ENCODE data around the gene ITGA2.

Gene ITGA2

DNA sequence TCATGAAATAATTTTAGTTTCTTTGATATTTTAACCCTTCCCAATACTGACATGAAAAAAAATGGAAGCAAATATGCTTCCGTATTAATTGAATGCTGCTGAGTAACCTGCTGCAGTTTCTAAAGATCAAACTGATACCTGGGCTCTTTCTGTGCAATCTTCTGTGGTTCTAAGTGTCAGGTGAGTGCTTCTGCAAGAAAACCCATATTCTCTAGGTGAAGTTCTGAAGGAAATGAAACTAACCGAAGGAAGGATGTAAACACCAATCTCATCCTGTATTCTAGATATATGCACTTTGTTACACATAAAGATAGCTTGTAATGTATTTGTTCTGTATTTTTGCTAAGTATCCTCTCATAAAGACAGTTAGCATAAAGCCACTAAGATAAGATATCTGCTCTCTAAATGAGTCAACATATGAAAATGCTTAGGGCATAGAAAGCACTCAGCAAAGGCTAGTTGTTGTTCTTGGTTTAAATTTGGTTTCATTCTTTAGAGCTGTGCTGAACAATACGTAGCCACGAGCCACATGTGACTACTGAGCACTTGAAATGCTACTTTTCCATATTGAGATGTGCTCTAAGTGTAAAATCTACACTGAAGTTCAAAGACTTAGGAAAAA, 52.0 kb downstream of the ITGA2 start:
- Mint-ChIP-seq H3K36me3 (ENCODE audit: low read depth) (no peaks in the 10 kb centered on the region), H3K4me1 (ENCODE audit: low read depth) (peaks cover 69% of the 10 kb centered on the region), H3K4me3 (peak overlapping the region; percentile 2), H3K27me3 (peaks cover 5% of the 10 kb centered on the region), H3K9me3 (no peaks in the 10 kb centered on the region), H3K27ac (peak overlapping the region; percentile 19)
- DNase-seq: no peak

GRCh38 chr5:53041740-53042139, 52.6 kb downstream of the ITGA2 start:
- DNase-seq: no peak
- peaks cover 68% of the 10 kb centered on the region for H3K4me1 Mint-ChIP-seq (ENCODE audit: low read depth)
- peaks cover 5% of the 10 kb centered on the region for H3K27me3 Mint-ChIP-seq
- H3K4me3 Mint-ChIP-seq: no peak overlapping the region
- no peaks in the 10 kb centered on the region for H3K9me3 Mint-ChIP-seq
- no peaks in the 10 kb centered on the region for H3K36me3 Mint-ChIP-seq (ENCODE audit: low read depth)
- H3K27ac Mint-ChIP-seq: no peak overlapping the region

DNA sequence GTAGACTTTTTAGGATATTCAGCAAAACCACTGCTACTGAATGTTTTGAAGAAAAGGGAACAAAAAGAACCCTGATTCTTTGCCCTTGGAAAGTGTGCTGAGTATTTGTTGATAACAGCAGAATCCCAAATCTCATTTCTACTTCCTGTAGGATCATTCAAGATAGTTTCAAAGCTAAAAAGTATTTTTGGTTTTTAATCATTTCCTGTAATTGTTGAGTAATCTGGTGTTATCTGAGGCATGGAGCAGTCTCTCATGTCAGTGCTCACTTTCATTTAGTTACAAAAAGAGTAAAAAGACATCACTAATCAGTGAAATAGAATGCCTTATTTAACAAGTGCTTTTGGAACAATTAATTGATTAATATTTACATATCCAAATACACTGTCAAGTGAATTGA, 56.1 kb downstream of the ITGA2 start:
- DNase-seq: no peak
- Mint-ChIP-seq H3K27me3 (peaks cover 3% of the 10 kb centered on the region), H3K4me1 (ENCODE audit: low read depth) (peaks cover 50% of the 10 kb centered on the region), H3K4me3 (no peak overlapping the region), H3K9me3 (no peaks in the 10 kb centered on the region), H3K36me3 (ENCODE audit: low read depth) (no peaks in the 10 kb centered on the region), H3K27ac (no peak overlapping the region)

DNA sequence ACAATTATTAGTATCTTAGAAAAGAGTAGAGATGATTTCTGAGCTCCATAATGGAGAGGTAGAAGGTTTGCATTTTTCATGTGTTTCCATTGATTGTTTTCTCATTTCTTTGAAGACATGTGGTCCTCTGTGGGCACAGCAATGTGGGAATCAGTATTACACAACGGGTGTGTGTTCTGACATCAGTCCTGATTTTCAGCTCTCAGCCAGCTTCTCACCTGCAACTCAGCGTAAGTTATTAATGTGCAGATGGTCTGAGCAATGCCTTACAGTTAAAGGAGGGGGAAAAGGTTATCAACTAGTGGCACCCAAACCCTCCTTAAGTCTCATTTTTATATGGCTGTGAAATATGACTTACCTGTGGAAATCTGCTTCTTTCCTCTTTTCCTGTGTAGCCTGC, 59.1 kb downstream of the ITGA2 start:
- Mint-ChIP-seq H3K27me3 (peaks cover 3% of the 10 kb centered on the region), H3K4me3 (no peak overlapping the region), H3K4me1 (ENCODE audit: low read depth) (peaks cover 26% of the 10 kb centered on the region), H3K9me3 (no peaks in the 10 kb centered on the region), H3K36me3 (ENCODE audit: low read depth) (no peaks in the 10 kb centered on the region), H3K27ac (no peak overlapping the region)
- no peak for DNase-seq

GRCh38 chr5:53052499-53052898, 63.3 kb downstream of the ITGA2 start:
- no peak overlapping the region for H3K4me3 Mint-ChIP-seq
- no peak overlapping the region for H3K27ac Mint-ChIP-seq
- no peaks in the 10 kb centered on the region for H3K36me3 Mint-ChIP-seq (ENCODE audit: low read depth)
- peaks cover 7% of the 10 kb centered on the region for H3K27me3 Mint-ChIP-seq
- no peaks in the 10 kb centered on the region for H3K9me3 Mint-ChIP-seq
- DNase-seq: no peak
- H3K4me1 Mint-ChIP-seq (ENCODE audit: low read depth): peaks cover 4% of the 10 kb centered on the region

- Mint-ChIP-seq H3K36me3 (ENCODE audit: low read depth) (no peaks in the 10 kb centered on the region), H3K9me3 (no peaks in the 10 kb centered on the region), H3K4me1 (ENCODE audit: low read depth) (no peaks in the 10 kb centered on the region), H3K27ac (no peak overlapping the region), H3K4me3 (no peak overlapping the region), H3K27me3 (peaks cover 12% of the 10 kb centered on the region)
- no peak for DNase-seq
These were observed 64.2 kb downstream of the ITGA2 start for GRCh38 chr5:53053364-53053763.

DNA sequence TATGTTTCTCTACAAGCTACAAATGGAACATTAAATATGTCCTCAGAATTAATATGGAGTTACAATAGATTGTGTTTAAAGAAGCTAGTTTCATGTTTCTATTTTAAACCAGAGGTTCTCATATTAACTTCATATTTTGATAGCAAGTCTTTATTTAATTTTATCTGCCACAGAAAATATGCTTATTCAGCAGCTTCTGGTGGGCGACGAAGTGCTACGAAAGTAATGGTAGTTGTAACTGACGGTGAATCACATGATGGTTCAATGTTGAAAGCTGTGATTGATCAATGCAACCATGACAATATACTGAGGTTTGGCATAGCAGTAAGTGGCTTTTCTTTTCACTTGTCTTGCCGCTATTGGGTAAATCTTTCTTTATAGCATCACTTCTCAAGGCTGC, 66.2 kb downstream of the ITGA2 start:
- Mint-ChIP-seq H3K36me3 (ENCODE audit: low read depth) (no peaks in the 10 kb centered on the region), H3K9me3 (no peaks in the 10 kb centered on the region)

GRCh38 chr5:53059281-53059680, 70.1 kb downstream of the ITGA2 start:
- no peaks in the 10 kb centered on the region for H3K9me3 Mint-ChIP-seq
- H3K27ac Mint-ChIP-seq: no peak overlapping the region

More for the DNA sequence above, 66.2 kb downstream of the ITGA2 start:
- DNase-seq: no peak
- no peak overlapping the region for H3K27ac Mint-ChIP-seq
- H3K27me3 Mint-ChIP-seq: peaks cover 13% of the 10 kb centered on the region
- no peak overlapping the region for H3K4me3 Mint-ChIP-seq
- H3K4me1 Mint-ChIP-seq (ENCODE audit: low read depth): no peaks in the 10 kb centered on the region

GRCh38 chr5:53063176-53063575, 74.0 kb downstream of the ITGA2 start:
- Mint-ChIP-seq H3K27me3 (peaks cover 11% of the 10 kb centered on the region), H3K27ac (no peak overlapping the region), H3K4me3 (no peak overlapping the region), H3K36me3 (ENCODE audit: low read depth) (no peaks in the 10 kb centered on the region), H3K9me3 (no peaks in the 10 kb centered on the region), H3K4me1 (ENCODE audit: low read depth) (peaks cover 12% of the 10 kb centered on the region)
- DNase-seq: no peak

More at GRCh38 chr5:53059281-53059680, 70.1 kb downstream of the ITGA2 start:
- H3K36me3 Mint-ChIP-seq (ENCODE audit: low read depth): no peaks in the 10 kb centered on the region
- H3K27me3 Mint-ChIP-seq: peaks cover 21% of the 10 kb centered on the region
- no peaks in the 10 kb centered on the region for H3K4me1 Mint-ChIP-seq (ENCODE audit: low read depth)
- H3K4me3 Mint-ChIP-seq: no peak overlapping the region
- no peak for DNase-seq

GRCh38 chr5:53063791-53064190, 74.6 kb downstream of the ITGA2 start:
- Mint-ChIP-seq H3K4me3 (no peak overlapping the region), H3K9me3 (no peaks in the 10 kb centered on the region), H3K36me3 (ENCODE audit: low read depth) (no peaks in the 10 kb centered on the region), H3K27me3 (peaks cover 8% of the 10 kb centered on the region), H3K27ac (no peak overlapping the region), H3K4me1 (ENCODE audit: low read depth) (peaks cover 13% of the 10 kb centered on the region)
- DNase-seq: no peak

GRCh38 chr5:53066088-53066487, 76.9 kb downstream of the ITGA2 start:
- no peak for DNase-seq
- H3K36me3 Mint-ChIP-seq (ENCODE audit: low read depth): no peaks in the 10 kb centered on the region

DNA sequence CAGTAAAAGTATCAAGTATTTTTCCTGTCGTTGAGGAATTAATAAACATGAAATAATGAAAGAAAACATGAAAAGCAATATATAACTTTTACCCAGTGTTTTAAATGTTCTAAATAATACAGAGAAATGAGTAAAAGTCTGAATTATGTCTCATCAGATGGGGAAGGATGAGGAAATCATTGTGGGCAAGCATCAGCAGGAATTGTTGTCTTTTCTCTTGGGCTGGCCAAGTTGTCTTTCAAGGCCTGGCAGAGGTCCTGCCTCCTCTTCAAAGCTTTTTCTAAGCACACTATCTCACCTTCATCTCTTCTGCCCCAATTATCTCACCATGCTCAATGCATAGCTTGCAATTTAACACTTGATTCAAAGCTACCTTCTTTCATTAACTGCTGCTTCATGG, 78.5 kb downstream of the ITGA2 start:
- H3K36me3 Mint-ChIP-seq (ENCODE audit: low read depth): no peaks in the 10 kb centered on the region
- H3K4me3 Mint-ChIP-seq: no peak overlapping the region
- no peaks in the 10 kb centered on the region for H3K9me3 Mint-ChIP-seq
- no peak for DNase-seq
- no peaks in the 10 kb centered on the region for H3K27me3 Mint-ChIP-seq
- no peak overlapping the region for H3K27ac Mint-ChIP-seq
- H3K4me1 Mint-ChIP-seq (ENCODE audit: low read depth): peaks cover 36% of the 10 kb centered on the region

More at GRCh38 chr5:53066088-53066487, 76.9 kb downstream of the ITGA2 start:
- no peak overlapping the region for H3K4me3 Mint-ChIP-seq
- H3K4me1 Mint-ChIP-seq (ENCODE audit: low read depth): peaks cover 30% of the 10 kb centered on the region
- H3K9me3 Mint-ChIP-seq: no peaks in the 10 kb centered on the region
- no peak overlapping the region for H3K27ac Mint-ChIP-seq
- H3K27me3 Mint-ChIP-seq: peaks cover 5% of the 10 kb centered on the region

GRCh38 chr5:53068291-53068836, 79.2 kb downstream of the ITGA2 start:
- Mint-ChIP-seq H3K27ac (no peak overlapping the region), H3K4me3 (no peak overlapping the region), H3K4me1 (ENCODE audit: low read depth) (peaks cover 36% of the 10 kb centered on the region), H3K36me3 (ENCODE audit: low read depth) (no peaks in the 10 kb centered on the region), H3K9me3 (no peaks in the 10 kb centered on the region), H3K27me3 (peaks cover 5% of the 10 kb centered on the region)
- no peak for DNase-seq

DNA sequence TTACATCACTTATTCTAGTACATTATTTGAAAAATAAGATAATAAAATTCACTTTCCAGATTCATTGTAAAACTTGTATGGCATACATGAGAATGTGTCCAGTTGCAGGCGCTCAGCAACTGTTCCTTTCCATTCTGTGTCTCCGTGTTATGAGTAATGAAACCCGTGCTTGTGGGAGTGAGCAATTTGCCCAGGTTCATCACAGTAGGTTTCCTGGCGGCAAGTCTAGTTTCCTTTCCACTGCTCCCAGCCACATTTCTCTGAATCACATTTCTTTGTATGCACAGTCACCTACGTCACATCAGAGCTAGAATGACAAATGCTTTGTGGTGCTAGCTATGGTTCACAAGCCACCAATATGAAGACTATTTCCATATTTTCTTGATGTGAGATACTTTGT, 80.5 kb downstream of the ITGA2 start:
- no peak overlapping the region for H3K4me3 Mint-ChIP-seq
- H3K27me3 Mint-ChIP-seq: peaks cover 7% of the 10 kb centered on the region
- peak; percentile 51 for DNase-seq
- peaks cover 36% of the 10 kb centered on the region for H3K4me1 Mint-ChIP-seq (ENCODE audit: low read depth)
- H3K36me3 Mint-ChIP-seq (ENCODE audit: low read depth): no peaks in the 10 kb centered on the region
- peak overlapping the region; percentile 79 for H3K27ac Mint-ChIP-seq
- H3K9me3 Mint-ChIP-seq: no peaks in the 10 kb centered on the region

DNA sequence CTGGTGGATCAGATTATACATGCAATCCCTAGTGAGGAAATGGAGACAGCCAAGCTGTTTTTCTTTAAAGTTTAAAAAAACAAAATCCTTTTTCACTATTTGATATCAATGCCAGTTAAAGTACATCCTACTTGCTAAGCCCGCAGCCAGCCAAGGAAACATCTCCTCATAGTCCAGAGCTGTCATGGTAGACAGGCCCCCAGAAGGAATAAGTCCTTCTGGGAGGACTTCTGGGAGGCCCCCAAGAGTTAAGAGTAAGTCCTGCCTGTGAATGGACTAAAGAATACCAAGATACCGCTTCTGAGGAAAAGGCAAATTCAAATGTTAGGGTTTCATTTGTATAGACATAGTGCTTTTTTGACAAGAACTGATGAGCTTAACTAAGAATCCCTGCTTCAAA, 82.1 kb downstream of the ITGA2 start:
- Mint-ChIP-seq H3K27ac (no peak overlapping the region), H3K4me3 (no peak overlapping the region), H3K36me3 (ENCODE audit: low read depth) (no peaks in the 10 kb centered on the region), H3K9me3 (no peaks in the 10 kb centered on the region), H3K27me3 (peaks cover 21% of the 10 kb centered on the region), H3K4me1 (ENCODE audit: low read depth) (peaks cover 36% of the 10 kb centered on the region)
- DNase-seq: no peak
